GM12865 (cell line): Measurements from ENCODE around the gene PRKCE.

Source experiments
- DNase-seq: peaks from one replicate; pipeline ENCODE4 v3.0.0; 2010; ENCODE audit warnings: low read depth
- H3K4me3 ChIP-seq: 2 replicates; pipeline ENCODE4 v1.5.1; 2011; ENCODE audit warnings: mild to moderate bottlenecking, low read depth, low read length, control low read depth
- CTCF ChIP-seq: IDR thresholded peaks from 2 replicates; pipeline ENCODE4 v1.5.1; 2011; ENCODE audit warnings: low read length, control low read depth, low read depth, inconsistent platforms; ENCODE audit not compliant: insufficient read depth; ENCODE audit errors: missing control alignments

Gene PRKCE

GRCh38 chr2:45797451-45798230 is 146.2 kb downstream of the PRKCE start:
- no peak for TF ChIP-seq CTCF
- no peak overlapping the region for H3K4me3 ChIP-seq
- DNase-seq: no peak

- DNase-seq: no peak
- no peak for TF ChIP-seq CTCF
- no peak overlapping the region for H3K4me3 ChIP-seq
Measured at GRCh38 chr2:45799679-45800381, 148.4 kb downstream of the PRKCE start.

- DNase-seq: no peak
- H3K4me3 ChIP-seq: no peak overlapping the region
- no peak for TF ChIP-seq CTCF
Measured at GRCh38 chr2:45802499-45803138, 151.1 kb downstream of the PRKCE start.

GRCh38 chr2:45804987-45805755 is 153.7 kb downstream of the PRKCE start:
- no peak for TF ChIP-seq CTCF
- DNase-seq: no peak

GRCh38 chr2:45806563-45807358 is 155.3 kb downstream of the PRKCE start:
- no peak overlapping the region for H3K4me3 ChIP-seq
- no peak for TF ChIP-seq CTCF
- DNase-seq: peak; percentile 52

More at GRCh38 chr2:45804987-45805755, 153.7 kb downstream of the PRKCE start:
- no peak overlapping the region for H3K4me3 ChIP-seq

GRCh38 chr2:45808294-45808800 is 156.9 kb downstream of the PRKCE start:
- no peak for TF ChIP-seq CTCF
- H3K4me3 ChIP-seq: no peak overlapping the region
- DNase-seq: no peak
